ENCODE measurements around the gene PTPRD. TPM values are rescaled to one million over a fixed set of nuclear protein-coding genes. Genes with fewer than 3 reads are reported as not detected.

PTPRD gene
- total RNA-seq, 1 donor from 2014 or later: 139 TPM

DNA sequence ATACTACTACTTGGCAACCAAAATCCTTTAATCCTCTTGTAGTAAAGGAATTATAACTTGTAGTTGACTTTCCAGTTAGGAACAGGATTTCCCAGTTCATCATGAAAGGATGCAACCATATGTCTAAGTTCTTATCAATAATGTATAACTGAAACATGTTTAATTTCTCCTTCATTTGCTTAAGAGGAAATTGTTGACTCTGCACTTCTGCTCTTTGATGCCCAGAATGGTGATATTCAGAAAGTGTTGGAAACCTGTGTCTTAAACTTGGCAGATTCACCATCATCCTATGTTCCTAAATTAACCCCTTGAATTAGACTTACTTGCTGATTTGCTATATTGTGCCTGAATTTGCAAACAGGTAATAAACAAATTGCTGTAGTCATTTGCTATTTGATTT, 201.5 kb downstream of the PTPRD start:
- Mint-ChIP-seq H3K36me3 (ENCODE audit: low read depth) (no peaks in the 10 kb centered on the region), H3K9me3 (no peaks in the 10 kb centered on the region), H3K4me1 (no peaks in the 10 kb centered on the region), H3K4me3 (no peak overlapping the region), H3K27me3 (ENCODE audit: low read depth) (no peaks in the 10 kb centered on the region), H3K27ac (ENCODE audit: unreplicated experiment) (no peak overlapping the region)
- no peak for DNase-seq (ENCODE audit: low read depth, low spot score)
- TF ChIP-seq CTCF (conservative IDR thresholded peaks at IDR 0.05): no peak

DNA sequence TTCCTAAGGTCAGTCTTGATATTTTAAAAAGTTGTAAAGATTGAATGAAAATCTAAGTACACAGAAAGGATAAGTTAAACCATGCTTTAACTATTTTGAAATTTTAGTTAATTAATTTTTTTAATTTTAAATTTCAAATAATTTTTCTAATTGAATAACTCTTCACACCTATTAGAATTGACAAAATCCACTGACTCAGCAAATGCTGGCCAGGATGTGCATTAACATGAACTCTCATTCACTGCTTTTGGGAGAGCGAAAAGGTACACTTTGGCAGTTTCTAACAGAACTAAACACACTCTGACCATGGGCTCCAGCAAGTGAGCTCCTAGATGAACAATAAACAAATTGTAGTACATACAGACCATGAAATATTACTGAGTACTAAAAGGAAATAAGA, 209.5 kb downstream of the PTPRD start:
- no peak overlapping the region for H3K4me3 Mint-ChIP-seq
- no peaks in the 10 kb centered on the region for H3K27me3 Mint-ChIP-seq (ENCODE audit: low read depth)
- no peaks in the 10 kb centered on the region for H3K9me3 Mint-ChIP-seq
- TF ChIP-seq CTCF (conservative IDR thresholded peaks at IDR 0.05): no peak
- no peak for DNase-seq (ENCODE audit: low read depth, low spot score)
- H3K4me1 Mint-ChIP-seq: no peaks in the 10 kb centered on the region
- H3K27ac Mint-ChIP-seq (ENCODE audit: unreplicated experiment): no peak overlapping the region
- H3K36me3 Mint-ChIP-seq (ENCODE audit: low read depth): no peaks in the 10 kb centered on the region

DNA sequence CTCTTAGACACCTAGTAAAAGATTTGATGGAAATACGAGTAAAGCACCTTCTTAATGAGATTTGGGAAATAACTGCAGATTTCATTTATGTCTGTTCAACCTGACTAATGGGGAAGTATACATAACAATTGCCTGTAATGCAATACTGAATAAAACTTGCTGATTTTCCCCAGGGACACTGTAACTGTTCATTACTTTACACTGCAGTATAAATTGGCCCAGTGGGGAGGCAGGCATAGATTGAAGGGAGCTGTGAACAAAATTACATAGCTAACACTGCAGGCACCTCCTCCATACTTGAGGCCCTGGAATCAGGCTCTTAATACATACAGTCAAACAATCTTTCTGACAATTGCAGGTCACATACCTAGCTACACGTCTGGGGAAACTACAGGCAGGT, 216.2 kb downstream of the PTPRD start:
- H3K36me3 Mint-ChIP-seq (ENCODE audit: low read depth): no peaks in the 10 kb centered on the region
- DNase-seq (ENCODE audit: low read depth, low spot score): no peak
- no peak overlapping the region for H3K4me3 Mint-ChIP-seq
- H3K9me3 Mint-ChIP-seq: no peaks in the 10 kb centered on the region
- H3K4me1 Mint-ChIP-seq: no peaks in the 10 kb centered on the region
- no peaks in the 10 kb centered on the region for H3K27me3 Mint-ChIP-seq (ENCODE audit: low read depth)
- no peak for TF ChIP-seq CTCF (conservative IDR thresholded peaks at IDR 0.05)
- no peak overlapping the region for H3K27ac Mint-ChIP-seq (ENCODE audit: unreplicated experiment)

DNA sequence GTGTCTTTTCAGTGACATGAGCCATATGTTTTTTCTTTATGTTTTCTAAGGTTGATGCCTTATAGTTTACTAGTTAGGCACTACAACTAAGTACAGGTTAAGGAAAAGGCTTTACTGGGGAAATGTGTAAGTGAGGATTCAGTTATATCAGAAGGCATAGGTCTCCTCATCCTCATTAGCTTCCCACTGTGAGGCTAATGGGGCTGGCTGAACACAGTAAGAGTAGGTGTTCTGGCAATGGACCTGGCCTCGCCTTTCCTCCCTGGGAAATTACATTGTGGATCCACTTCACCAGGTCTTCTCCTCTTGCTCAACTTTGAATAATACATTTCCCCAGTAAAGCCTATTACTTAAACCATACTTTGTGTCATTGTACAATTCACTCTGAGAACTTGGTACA, 225.5 kb downstream of the PTPRD start:
- no peak overlapping the region for H3K4me3 Mint-ChIP-seq

GRCh38 chr9:10371824-10372223, 241.0 kb downstream of the PTPRD start:
- no peaks in the 10 kb centered on the region for H3K36me3 Mint-ChIP-seq (ENCODE audit: low read depth)
- H3K4me3 Mint-ChIP-seq: no peak overlapping the region
- H3K9me3 Mint-ChIP-seq: no peaks in the 10 kb centered on the region
- no peaks in the 10 kb centered on the region for H3K27me3 Mint-ChIP-seq (ENCODE audit: low read depth)
- no peaks in the 10 kb centered on the region for H3K4me1 Mint-ChIP-seq
- H3K27ac Mint-ChIP-seq (ENCODE audit: unreplicated experiment): no peak overlapping the region
- DNase-seq (ENCODE audit: low read depth, low spot score): no peak
- TF ChIP-seq CTCF (conservative IDR thresholded peaks at IDR 0.05): no peak

More for the DNA sequence above, 225.5 kb downstream of the PTPRD start:
- H3K27me3 Mint-ChIP-seq (ENCODE audit: low read depth): no peaks in the 10 kb centered on the region
- no peak for TF ChIP-seq CTCF (conservative IDR thresholded peaks at IDR 0.05)
- no peak for DNase-seq (ENCODE audit: low read depth, low spot score)
- no peaks in the 10 kb centered on the region for H3K4me1 Mint-ChIP-seq
- H3K9me3 Mint-ChIP-seq: no peaks in the 10 kb centered on the region
- H3K36me3 Mint-ChIP-seq (ENCODE audit: low read depth): no peaks in the 10 kb centered on the region
- no peak overlapping the region for H3K27ac Mint-ChIP-seq (ENCODE audit: unreplicated experiment)

Data from neural crest cell (in vitro differentiated cells).